ENCODE data around the gene TMPRSS11F.
"Not testable (repeated sequence)": the region's sequence is repeated elsewhere in the genome, so short reads cannot be mapped to it uniquely, and the experiment has no call there.

The TMPRSS11F gene

DNA sequence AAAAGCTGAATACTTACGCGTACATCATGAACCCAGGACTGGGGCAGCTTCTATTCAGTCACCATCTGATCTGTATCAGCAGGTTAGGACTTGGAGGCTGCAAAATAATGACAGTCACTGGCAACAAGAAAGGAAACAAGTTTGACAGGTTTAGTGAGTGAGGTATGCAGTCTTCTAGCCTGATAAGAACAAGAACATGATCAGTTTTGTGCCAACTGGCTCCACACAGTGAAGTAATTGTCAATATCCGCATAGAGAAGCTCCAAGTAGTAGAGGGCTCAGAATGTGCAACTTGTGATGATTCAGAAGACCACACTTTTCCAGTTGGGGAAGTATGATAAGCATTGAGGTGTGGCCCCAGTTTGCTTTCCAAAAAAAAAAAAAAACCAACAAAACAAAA lies at the start of gene TMPRSS11F:
Gene TMPRSS11F, minus strand, starts transcription at position 77 of the 400 bp plus-strand sequence. Its CDS starts 49 bp downstream, at position 28.
- no peak for DNase-seq (ENCODE audit: low read depth in 2 of 2)

- DNase-seq (ENCODE audit: low read depth in 2 of 2), result no peak
Measured at GRCh38 chr4:68176904-68177303, 47.2 kb upstream of the TMPRSS11F start.

DNA sequence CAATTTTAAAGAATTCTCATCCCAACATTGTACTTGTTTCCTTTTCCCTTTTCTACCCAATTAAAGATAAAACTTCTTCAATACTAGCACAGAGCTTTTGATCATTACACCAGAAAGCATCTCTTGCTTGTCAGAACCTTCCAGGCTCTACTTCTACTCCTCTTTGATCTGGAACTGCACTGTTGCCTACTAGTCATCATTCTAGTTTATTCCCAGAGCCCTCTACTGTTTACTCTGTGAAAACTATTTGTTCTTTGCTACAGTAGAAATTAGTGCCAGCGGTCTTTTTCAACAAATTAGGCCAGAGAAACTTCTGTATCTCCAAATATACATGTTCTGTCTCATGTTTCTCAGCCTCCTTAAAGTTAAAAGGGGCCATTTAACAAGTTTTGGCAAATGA lies 46.8 kb upstream of the TMPRSS11F start:
- no peak for DNase-seq (ENCODE audit: low read depth in 2 of 2)

GRCh38 chr4:68175562-68176155 lies 46.0 kb upstream of the TMPRSS11F start:
- DNase-seq (ENCODE audit: low read depth in 2 of 2), result no peak

- DNase-seq (ENCODE audit: low read depth in 2 of 2), result not testable (repeated sequence)
Measured at GRCh38 chr4:68174389-68174788, 44.7 kb upstream of the TMPRSS11F start.

DNA sequence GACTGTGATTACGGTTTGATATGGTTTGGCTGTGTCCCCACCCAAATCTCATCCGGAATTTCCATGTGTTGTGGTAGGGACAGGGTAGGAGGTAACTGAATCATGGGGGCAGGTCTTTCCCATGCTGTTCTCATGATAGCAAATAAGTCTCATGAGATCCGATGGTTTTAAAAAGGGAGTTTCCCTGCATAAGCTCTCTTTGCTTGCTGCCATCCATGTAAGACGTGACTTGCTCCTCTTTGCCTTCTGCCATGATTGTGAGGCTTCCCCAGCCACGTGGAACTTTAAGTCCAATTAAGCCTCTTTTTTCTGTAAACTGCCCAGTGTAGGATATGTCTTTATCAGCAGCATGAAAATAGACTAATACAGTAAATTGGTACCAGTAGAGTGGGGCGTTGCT lies 42.5 kb upstream of the TMPRSS11F start:
- DNase-seq (ENCODE audit: low read depth in 2 of 2), result not testable (repeated sequence)

DNA sequence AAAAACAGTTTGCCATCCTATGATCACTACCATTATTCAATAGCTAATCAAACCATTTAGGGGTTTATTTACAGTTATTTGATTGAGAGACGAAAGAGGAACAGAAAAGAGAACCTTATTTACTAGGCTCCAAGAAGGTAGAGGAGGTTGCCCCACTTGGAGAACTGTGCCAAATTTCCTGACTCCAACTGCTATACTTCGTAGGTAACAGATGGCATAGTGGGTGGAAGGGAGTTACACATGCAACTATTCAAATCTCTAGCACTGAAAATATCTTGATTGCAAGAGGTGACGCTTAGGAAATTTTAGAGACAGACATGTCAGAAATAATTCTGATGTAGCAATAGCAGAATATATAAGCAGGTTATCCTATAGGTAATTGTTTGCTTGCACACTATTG lies 38.0 kb upstream of the TMPRSS11F start:
- DNase-seq (ENCODE audit: low read depth in 2 of 2), result no peak

GRCh38 chr4:68167166-68167565 lies 37.5 kb upstream of the TMPRSS11F start:
- DNase-seq (ENCODE audit: low read depth in 2 of 2), result no peak

DNA sequence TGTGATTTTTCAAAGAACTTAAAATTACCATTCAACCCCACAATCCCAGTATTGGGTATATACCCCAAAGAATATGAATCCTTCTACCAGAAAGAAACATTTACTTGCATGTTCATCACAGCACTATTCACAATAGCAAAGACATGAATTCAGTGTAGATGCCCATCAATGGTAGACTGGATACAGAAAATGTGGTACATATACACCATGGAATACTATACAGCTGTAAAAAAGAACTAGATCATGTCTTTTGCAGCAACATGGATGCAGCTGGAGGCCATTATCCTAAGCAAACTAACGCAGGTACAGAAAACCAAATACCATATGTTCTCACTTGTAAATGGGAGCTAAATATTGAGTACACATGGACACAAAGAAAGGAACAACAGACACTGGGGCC lies 34.1 kb upstream of the TMPRSS11F start:
- no peak for DNase-seq (ENCODE audit: low read depth in 2 of 2)

DNA sequence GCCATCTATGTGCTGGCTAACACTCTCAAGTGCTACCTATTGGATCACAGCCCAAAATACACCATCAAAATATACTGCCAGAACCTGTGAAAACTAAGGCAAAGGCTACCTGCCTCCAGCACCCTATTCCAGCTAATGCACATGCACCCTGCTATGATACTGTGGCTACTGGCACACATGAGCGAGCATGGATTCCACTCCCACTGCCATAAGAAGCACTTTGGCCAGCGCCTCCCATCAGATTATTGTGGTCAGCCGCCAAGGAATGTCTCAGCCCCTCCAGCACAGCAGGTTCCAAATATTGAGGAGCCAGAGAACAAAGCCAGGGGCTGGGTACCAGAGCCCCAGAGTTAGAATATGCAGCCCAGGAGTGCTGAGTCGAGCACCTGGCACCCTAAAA lies 32.5 kb upstream of the TMPRSS11F start:
- DNase-seq (ENCODE audit: low read depth in 2 of 2), result no peak

- DNase-seq (ENCODE audit: low read depth in 2 of 2), result no peak
Measured at GRCh38 chr4:68152411-68152810, 22.7 kb upstream of the TMPRSS11F start.

DNA sequence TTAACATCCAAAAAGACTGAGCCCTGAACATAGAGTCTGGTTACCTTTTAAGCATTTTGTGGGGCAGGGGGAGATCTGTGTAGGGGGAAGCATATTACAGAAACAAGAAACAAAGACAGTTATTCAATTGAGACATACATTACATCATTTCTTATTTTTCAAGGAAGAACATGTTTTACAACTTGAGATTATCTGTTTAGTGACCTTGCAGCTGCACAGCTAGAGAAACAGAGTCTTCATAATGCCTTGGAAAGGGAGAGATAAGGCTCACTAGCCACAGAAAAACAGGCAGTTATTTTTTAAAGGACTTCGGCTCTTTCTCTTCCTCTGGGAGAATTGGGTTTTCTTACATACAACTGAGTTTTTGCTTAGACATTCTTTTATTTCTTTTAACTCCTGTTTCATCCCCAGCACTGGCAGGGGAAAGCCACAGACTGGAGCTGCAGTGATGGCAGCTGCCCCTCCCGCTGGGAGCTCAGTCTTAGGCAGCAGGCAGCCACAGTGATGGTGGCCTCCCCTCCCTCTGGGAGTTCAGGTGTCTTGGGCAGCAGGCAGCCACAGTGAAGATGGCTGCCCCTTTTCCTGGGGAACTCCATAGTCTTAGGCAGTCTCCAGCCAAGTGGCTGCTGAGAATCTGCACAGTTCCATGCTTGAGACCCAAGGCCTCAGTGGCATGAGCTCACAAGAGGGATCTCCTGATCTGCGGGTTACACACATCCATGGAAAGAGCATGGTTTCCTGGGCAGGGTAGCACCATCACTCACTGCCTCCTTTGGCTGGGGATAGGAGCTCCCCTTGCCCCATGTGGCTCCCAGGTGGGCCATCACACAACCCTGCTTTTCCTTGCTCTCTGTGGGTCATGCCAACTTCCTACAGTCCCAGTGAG lies 19.4 kb upstream of the TMPRSS11F start:
- DNase-seq (ENCODE audit: low read depth in 2 of 2), result no peak

- no peak for DNase-seq (ENCODE audit: low read depth in 2 of 2)
Measured at GRCh38 chr4:68147079-68147478, 17.4 kb upstream of the TMPRSS11F start.

DNA sequence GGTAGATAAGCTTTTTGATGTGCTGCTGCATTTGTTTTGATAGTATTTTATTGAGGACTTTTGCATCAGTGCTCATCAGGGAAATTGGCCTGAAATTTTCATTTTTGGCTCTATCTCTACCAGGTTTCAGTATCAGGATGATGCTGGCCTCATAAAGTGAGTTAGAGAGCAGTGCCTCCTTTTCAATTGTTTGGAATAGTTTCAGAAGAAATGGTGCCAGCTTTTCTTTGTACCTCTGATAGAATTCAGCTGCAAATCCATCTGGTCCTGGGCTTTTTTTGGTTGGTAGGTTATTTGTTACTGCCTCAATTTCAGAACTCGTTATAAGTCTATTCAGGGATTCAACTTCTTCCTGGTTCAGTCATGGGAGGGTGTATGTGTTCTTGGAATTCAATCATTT lies 15.6 kb upstream of the TMPRSS11F start:
- no peak for DNase-seq (ENCODE audit: low read depth in 2 of 2)

GRCh38 chr4:68141852-68142251 lies 12.2 kb upstream of the TMPRSS11F start:
- no peak for DNase-seq (ENCODE audit: low read depth in 2 of 2)

GRCh38 chr4:68132342-68132741 lies 2.7 kb upstream of the TMPRSS11F start:
- no peak for DNase-seq (ENCODE audit: low read depth in 2 of 2)

- no peak for DNase-seq (ENCODE audit: low read depth in 2 of 2)
Measured at GRCh38 chr4:68124262-68124661, 5.4 kb downstream of the TMPRSS11F start.

GRCh38 chr4:68123525-68123924 lies 6.1 kb downstream of the TMPRSS11F start:
- no peak for DNase-seq (ENCODE audit: low read depth in 2 of 2)

GRCh38 chr4:68119921-68120320 lies 9.7 kb downstream of the TMPRSS11F start:
- no peak for DNase-seq (ENCODE audit: low read depth in 2 of 2)

DNA sequence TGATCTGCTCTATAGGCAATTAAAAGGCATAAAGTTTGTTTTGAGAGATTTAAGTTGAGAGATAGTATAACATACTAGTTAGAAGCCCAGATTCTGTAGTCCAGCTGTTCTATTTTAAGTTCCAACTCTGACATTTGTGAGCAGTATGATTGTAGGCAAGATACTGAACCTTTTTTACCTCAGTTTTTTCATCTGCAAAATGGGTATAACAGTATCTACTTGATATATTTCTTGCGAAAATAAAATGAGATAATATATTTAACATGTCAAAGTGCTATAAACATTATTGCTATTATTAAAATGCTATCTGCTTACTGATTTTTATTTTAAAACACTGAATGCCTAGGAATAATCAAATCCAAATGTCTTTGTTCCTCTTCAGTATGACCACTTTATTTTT lies 19.2 kb downstream of the TMPRSS11F start:
- no peak for DNase-seq (ENCODE audit: low read depth in 2 of 2)

DNA sequence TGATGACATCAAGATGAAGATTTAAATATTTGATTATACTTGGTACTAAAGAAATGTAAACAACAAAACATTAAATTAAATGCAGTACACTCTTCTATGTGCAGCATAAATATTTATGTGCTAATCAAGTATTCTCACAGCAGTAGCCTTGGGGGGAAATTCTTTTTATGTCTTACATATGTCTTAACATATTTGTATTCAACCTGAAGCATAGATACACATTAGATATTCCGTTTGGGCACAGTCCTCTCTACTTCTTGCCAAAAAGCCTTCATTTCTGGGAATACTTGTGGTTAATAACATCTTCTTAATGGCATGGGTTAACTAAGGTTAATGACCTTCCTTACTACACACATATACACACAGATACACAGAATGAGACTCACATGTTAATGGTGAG lies 19.8 kb downstream of the TMPRSS11F start:
- no peak for DNase-seq (ENCODE audit: low read depth in 2 of 2)

DNA sequence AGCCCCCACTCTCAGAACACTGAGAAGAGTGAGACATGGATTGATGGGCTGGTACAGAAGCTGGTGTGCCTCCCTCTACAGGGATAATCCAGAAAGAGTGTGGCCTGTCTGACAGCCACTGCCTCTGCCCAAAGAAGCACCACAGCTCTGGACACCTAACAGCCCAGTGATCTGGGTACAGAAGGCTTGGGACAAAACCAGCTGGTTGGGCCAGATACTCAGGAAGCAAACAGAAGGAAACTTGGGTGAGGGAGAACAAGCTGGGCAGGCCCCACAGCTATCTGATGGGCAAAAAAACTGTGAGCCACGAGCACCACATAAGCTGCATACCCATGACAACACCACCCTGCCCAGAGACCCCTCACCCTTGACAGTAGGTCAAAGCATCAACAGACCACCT lies 46.9 kb downstream of the TMPRSS11F start:
- DNase-seq (ENCODE audit: low read depth in 2 of 2), result no peak

- DNase-seq (ENCODE audit: low read depth in 2 of 2), result no peak
Measured at GRCh38 chr4:68079928-68080327, 49.7 kb downstream of the TMPRSS11F start.

Data from activated CD8-positive, alpha-beta memory T cell treated with anti-CD3 and anti-CD28 coated beads for 4 hours (primary cell).